Panc1 (cell line): ENCODE data around the gene LY9. TPM values are rescaled to one million over a fixed set of nuclear protein-coding genes. Genes with fewer than 3 reads are reported as not detected.

ENCODE experiments used
- ATAC-seq: fragments of 200-7000 bp; cut with Tn5 transposase; 2 replicates; pipeline ENCODE4 v1.9.1; 2020; ENCODE audit warnings: mild to moderate bottlenecking, moderate library complexity
- BruUV-seq: library from RNA; stranded (reverse); fragments of 400-500 nt; replicated peaks from 2 replicates; lab custom pipeline; 2021; lab: Mats Ljungman, UMichigan
- CTCF ChIA-PET: fragments of 300-600 bp; sonication (Branson Sonifier 250); formaldehyde crosslinking; loops from one replicate; lab custom pipeline; 2022; ENCODE audit warnings: antibody characterized with exemption; lab: Charles Lee
- POLR2A ChIA-PET: fragments of 300-600 bp; sonication (Branson Sonifier 250); formaldehyde crosslinking; loops from one replicate; lab custom pipeline; 2022; ENCODE audit warnings: antibody characterized with exemption; lab: Charles Lee
- DNase-seq: peaks from one replicate; pipeline ENCODE4 v3.0.0-alpha.2; 2010; ENCODE audit warnings: low read depth, low spot score
- H3K27ac ChIP-seq: 2 replicates; pipeline ENCODE4 v1.5.1; 2011; ENCODE audit warnings: mild to moderate bottlenecking, low read length, inconsistent platforms
- H3K27me3 ChIP-seq: fragments of 200-500 bp; sonication (Bioruptor generic); 2 replicates; pipeline ENCODE4 v1.6.0; 2014; ENCODE audit warnings: low read length, inconsistent platforms; ENCODE audit not compliant: control insufficient read depth, insufficient read depth
- H3K36me3 ChIP-seq: fragments of 200-500 bp; sonication (Bioruptor generic); 2 replicates; pipeline ENCODE4 v1.5.1; 2014; ENCODE audit warnings: inconsistent platforms, mild to moderate bottlenecking, low read length, moderate library complexity; ENCODE audit not compliant: control insufficient read depth, insufficient read depth
- H3K4me1 ChIP-seq: 2 replicates; pipeline ENCODE4 v1.5.1; 2011; ENCODE audit warnings: inconsistent platforms, mild to moderate bottlenecking, low read length, moderate library complexity; ENCODE audit not compliant: control insufficient read depth, insufficient read depth
- H3K4me3 ChIP-seq, 2 experiments: 2 replicates each; pipeline ENCODE4 v1.5.1; 2011 to 2012; ENCODE audit warnings: low read depth in 2 of 2, low read length in 2 of 2, mild to moderate bottlenecking in 2 of 2, inconsistent platforms in 1 of 2, moderate library complexity in 1 of 2
- H3K9me3 ChIP-seq: fragments of 200-500 bp; sonication (Bioruptor generic); 2 replicates; pipeline ENCODE4 v1.5.1; 2014; ENCODE audit warnings: low read depth, mild to moderate bottlenecking, inconsistent platforms, low read length, moderate library complexity; ENCODE audit not compliant: control insufficient read depth, insufficient read depth
- CTCF ChIP-seq: fragments of 450-650 bp; IDR thresholded peaks from 2 replicates; pipeline ENCODE4 v1.5.1; 2017; ENCODE audit warnings: mild to moderate bottlenecking
- POLR2AphosphoS5 ChIP-seq: IDR thresholded peaks from 2 replicates; pipeline ENCODE4 v1.6.1; 2012; ENCODE audit warnings: mild to moderate bottlenecking, low read depth, low read length, moderate library complexity
- REST ChIP-seq, 2 experiments: IDR thresholded peaks; 2 replicates each; pipeline ENCODE4 v1.6.1; 2011 to 2012; ENCODE audit warnings: low read depth in 2 of 2, control low read depth in 1 of 2, low read length in 1 of 2, mild to moderate bottlenecking in 1 of 2, moderate library complexity in 1 of 2; ENCODE audit not compliant: insufficient read depth in 1 of 2
- SIN3A ChIP-seq: IDR thresholded peaks from 2 replicates; pipeline ENCODE4 v1.6.1; 2012; ENCODE audit warnings: low read depth, mild to moderate bottlenecking, low read length, moderate library complexity, borderline replicate concordance; ENCODE audit not compliant: insufficient read depth
- TCF7L2 ChIP-seq: IDR thresholded peaks from 2 replicates; pipeline ENCODE4 v1.6.1; 2011; ENCODE audit warnings: mild to moderate bottlenecking, low read depth, low read length, inconsistent platforms
- in situ Hi-C: cut with HindIII; loops from 2 replicates; pipeline ENCODE4 v1.10.0; 2016; ENCODE audit warnings: low sequenced_read_pairs, low pct_unique_long_range_greater_than_20kb
- intact Hi-C: fragments of 100-400 bp; cut with micrococcal nuclease; formaldehyde crosslinking; loops from one replicate; pipeline ENCODE4 v1.10.0; 2022; ENCODE audit not compliant: unreplicated experiment
- total RNA-seq: library from RNA; stranded (reverse); gene quantifications from one replicate; pipeline ENCODE4 v1.2.1, GENCODE V29; 2021; ENCODE audit not compliant: unreplicated experiment

The LY9 gene
- total RNA-seq, 1 experiment from 2014 or later = 0.10 TPM

- CTCF ChIA-PET = no interaction called here
- TF ChIP-seq POLR2AphosphoS5 (no peak), TCF7L2 (no peak), CTCF (no peak), REST (IDR thresholded peaks at IDR 0.05; ENCODE audit: insufficient read depth in 1 of 2, low read depth in 2 of 2, low read length in 1 of 2) (no peak), SIN3A (no peak)
- intact Hi-C loops = no loop called here
- in situ Hi-C loops = no loop called here
- DNase-seq (no peak), ATAC-seq (no peak)
- Histone ChIP-seq H3K36me3 (no peaks in the 10 kb centered on the region), H3K4me1 (no peaks in the 10 kb centered on the region), H3K9me3 (no peaks in the 10 kb centered on the region), H3K27ac (no peak overlapping the region), H3K4me3 (no peak overlapping the region), H3K27me3 (peaks cover 12% of the 10 kb centered on the region)
- no TSS peak for BruUV-seq
- POLR2A ChIA-PET = interaction anchor here (0.6 kb wide), 1 partner anchor 154 kb away, joined by 12 read pairs; no protein-coding TSS in a partner anchor
These were observed 40.6 kb downstream of the LY9 start for GRCh38 chr1:160836561-160836960.

GRCh38 chr1:160836981-160837557, 41.1 kb downstream of the LY9 start:
- CTCF ChIA-PET = interaction anchor here (1.0 kb wide), 1 partner anchor 104 kb away, joined by 3 read pairs; no protein-coding TSS in a partner anchor
- Histone ChIP-seq H3K9me3 (no peaks in the 10 kb centered on the region), H3K36me3 (no peaks in the 10 kb centered on the region), H3K27ac (no peak overlapping the region), H3K4me1 (no peaks in the 10 kb centered on the region), H3K4me3 (no peak overlapping the region), H3K27me3 (peaks cover 12% of the 10 kb centered on the region)
- no peak for ATAC-seq
- BruUV-seq = no TSS peak
- TF ChIP-seq POLR2AphosphoS5 = no peak
- no peak for TF ChIP-seq CTCF
- TF ChIP-seq TCF7L2 = no peak
- TF ChIP-seq SIN3A = no peak
- in situ Hi-C loops = no loop called here
- no peak for DNase-seq
- intact Hi-C loops = no loop called here
- POLR2A ChIA-PET = interaction anchor here (0.6 kb wide), 1 partner anchor 153 kb away, joined by 12 read pairs; no protein-coding TSS in a partner anchor
